ENCODE results near the gene NRIP1. TPM values are rescaled to one million over a fixed set of nuclear protein-coding genes. Genes with fewer than 3 reads are reported as not detected.

NRIP1 gene
- total RNA-seq, 1 experiment from 2014 or later, result 10.4 TPM

DNA sequence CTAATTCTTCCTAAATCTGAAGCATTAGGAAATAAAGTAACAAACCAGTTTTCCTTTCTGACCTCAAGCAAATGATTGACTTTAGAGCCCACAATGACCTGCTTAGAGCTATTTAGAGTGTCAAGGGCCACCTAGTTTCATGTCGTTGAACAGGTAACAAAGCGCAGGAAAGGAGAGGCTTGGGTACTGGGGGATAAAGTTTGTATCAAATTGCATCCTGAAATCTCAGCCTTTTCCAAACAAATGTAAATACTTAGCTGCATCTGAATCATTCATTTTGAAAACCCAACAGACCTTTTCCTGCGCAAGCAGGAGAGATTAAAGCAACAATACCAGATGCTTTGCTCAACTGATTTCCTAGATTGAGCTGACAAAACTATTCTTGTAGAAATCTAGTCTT, 121.2 kb downstream of the NRIP1 start:
- Histone ChIP-seq H2BK15ac (ENCODE audit: low read depth, low read length) (no peak overlapping the region), H3K27ac (ENCODE audit: insufficient read length, low read depth, low read length) (no peak overlapping the region), H3K18ac (ENCODE audit: insufficient read length, low read depth, low read length) (no peak overlapping the region), H3K56ac (ENCODE audit: insufficient read length, low read depth, low read length) (no peak overlapping the region), H4K5ac (ENCODE audit: insufficient read length, low read depth, low read length) (no peak overlapping the region), H3K79me1 (ENCODE audit: insufficient read depth, low read depth, low read length, poor library complexity, severe bottlenecking) (no peaks in the 10 kb centered on the region), H3K4me1 (ENCODE audit: insufficient read depth, low read length) (0 out of 2 replicates have a peak, but pooled peaks cover 2% of the 10 kb centered on the region), H3K9me3 (ENCODE audit: control insufficient read depth, low read depth, low read length) (no peaks in the 10 kb centered on the region), H3K4me2 (ENCODE audit: insufficient read depth, insufficient read length, low read length) (no peak overlapping the region), H2BK12ac (ENCODE audit: insufficient read length, low read depth, low read length) (no peak overlapping the region), H4K91ac (ENCODE audit: insufficient read length, low read depth, low read length) (no peak overlapping the region), H3K4ac (ENCODE audit: low read depth, low read length) (no peak overlapping the region), H3K79me2 (ENCODE audit: insufficient read depth, low read length) (no peaks in the 10 kb centered on the region), H2BK5ac (ENCODE audit: insufficient read length, low read length) (no peak overlapping the region), H2AK5ac (ENCODE audit: insufficient read length, low read length) (no peak overlapping the region), H3K23ac (ENCODE audit: insufficient read length, low read depth, low read length) (no peak overlapping the region), H4K20me1 (ENCODE audit: control insufficient read depth, insufficient read depth, insufficient read length) (no peaks in the 10 kb centered on the region), H3K14ac (ENCODE audit: insufficient read depth, low read length) (no peak overlapping the region), H2BK120ac (ENCODE audit: low read depth, low read length, poor library complexity, severe bottlenecking) (no peak overlapping the region), H3K23me2 (ENCODE audit: insufficient read length, low read depth, low read length, poor library complexity, severe bottlenecking) (no peaks in the 10 kb centered on the region), H2BK20ac (ENCODE audit: low read depth, low read length, poor library complexity, severe bottlenecking) (no peak overlapping the region), H3K27me3 (ENCODE audit: insufficient read depth, low read length) (no peaks in the 10 kb centered on the region), H3T11ph (ENCODE audit: low read length) (no peak overlapping the region), H4K8ac (replicated peaks; ENCODE audit: insufficient read length, low read depth, low read length) (no peak overlapping the region), H3K9ac (ENCODE audit: extremely low read depth, insufficient read length, low read length) (no peak overlapping the region), H2AFZ (ENCODE audit: low read length) (no peak overlapping the region)
- Mint-ChIP-seq H3K27ac (no peak overlapping the region), H3K36me3 (ENCODE audit: insufficient read depth in 1 of 3, low read depth in 3 of 3) (peaks cover 5 to 36% (median 7%) of the 10 kb centered on the region in 3 experiments), H3K27me3 (ENCODE audit: low read depth) (no peaks in the 10 kb centered on the region), H3K9me3 (peaks cover 22 to 24% of the 10 kb centered on the region in 2 experiments), H3K4me1 (peaks cover 21 to 25% of the 10 kb centered on the region in 2 experiments), H3K4me3 (no peak overlapping the region)
- DNase-seq, result no peak
- TF ChIP-seq, protein P1, sequence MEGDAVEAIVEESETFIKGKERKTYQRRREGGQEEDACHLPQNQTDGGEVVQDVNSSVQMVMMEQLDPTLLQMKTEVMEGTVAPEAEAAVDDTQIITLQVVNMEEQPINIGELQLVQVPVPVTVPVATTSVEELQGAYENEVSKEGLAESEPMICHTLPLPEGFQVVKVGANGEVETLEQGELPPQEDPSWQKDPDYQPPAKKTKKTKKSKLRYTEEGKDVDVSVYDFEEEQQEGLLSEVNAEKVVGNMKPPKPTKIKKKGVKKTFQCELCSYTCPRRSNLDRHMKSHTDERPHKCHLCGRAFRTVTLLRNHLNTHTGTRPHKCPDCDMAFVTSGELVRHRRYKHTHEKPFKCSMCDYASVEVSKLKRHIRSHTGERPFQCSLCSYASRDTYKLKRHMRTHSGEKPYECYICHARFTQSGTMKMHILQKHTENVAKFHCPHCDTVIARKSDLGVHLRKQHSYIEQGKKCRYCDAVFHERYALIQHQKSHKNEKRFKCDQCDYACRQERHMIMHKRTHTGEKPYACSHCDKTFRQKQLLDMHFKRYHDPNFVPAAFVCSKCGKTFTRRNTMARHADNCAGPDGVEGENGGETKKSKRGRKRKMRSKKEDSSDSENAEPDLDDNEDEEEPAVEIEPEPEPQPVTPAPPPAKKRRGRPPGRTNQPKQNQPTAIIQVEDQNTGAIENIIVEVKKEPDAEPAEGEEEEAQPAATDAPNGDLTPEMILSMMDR (conservative IDR thresholded peaks at IDR 0.05), result no peak
- no CpG with 5 or more reads among the region's 3 CpGs for WGBS (ENCODE audit: extremely low coverage, insufficient read length, low lambda C conversion rate)
